ENCODE data around the gene STK11.

STK11 gene, protein sequence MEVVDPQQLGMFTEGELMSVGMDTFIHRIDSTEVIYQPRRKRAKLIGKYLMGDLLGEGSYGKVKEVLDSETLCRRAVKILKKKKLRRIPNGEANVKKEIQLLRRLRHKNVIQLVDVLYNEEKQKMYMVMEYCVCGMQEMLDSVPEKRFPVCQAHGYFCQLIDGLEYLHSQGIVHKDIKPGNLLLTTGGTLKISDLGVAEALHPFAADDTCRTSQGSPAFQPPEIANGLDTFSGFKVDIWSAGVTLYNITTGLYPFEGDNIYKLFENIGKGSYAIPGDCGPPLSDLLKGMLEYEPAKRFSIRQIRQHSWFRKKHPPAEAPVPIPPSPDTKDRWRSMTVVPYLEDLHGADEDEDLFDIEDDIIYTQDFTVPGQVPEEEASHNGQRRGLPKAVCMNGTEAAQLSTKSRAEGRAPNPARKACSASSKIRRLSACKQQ

DNA sequence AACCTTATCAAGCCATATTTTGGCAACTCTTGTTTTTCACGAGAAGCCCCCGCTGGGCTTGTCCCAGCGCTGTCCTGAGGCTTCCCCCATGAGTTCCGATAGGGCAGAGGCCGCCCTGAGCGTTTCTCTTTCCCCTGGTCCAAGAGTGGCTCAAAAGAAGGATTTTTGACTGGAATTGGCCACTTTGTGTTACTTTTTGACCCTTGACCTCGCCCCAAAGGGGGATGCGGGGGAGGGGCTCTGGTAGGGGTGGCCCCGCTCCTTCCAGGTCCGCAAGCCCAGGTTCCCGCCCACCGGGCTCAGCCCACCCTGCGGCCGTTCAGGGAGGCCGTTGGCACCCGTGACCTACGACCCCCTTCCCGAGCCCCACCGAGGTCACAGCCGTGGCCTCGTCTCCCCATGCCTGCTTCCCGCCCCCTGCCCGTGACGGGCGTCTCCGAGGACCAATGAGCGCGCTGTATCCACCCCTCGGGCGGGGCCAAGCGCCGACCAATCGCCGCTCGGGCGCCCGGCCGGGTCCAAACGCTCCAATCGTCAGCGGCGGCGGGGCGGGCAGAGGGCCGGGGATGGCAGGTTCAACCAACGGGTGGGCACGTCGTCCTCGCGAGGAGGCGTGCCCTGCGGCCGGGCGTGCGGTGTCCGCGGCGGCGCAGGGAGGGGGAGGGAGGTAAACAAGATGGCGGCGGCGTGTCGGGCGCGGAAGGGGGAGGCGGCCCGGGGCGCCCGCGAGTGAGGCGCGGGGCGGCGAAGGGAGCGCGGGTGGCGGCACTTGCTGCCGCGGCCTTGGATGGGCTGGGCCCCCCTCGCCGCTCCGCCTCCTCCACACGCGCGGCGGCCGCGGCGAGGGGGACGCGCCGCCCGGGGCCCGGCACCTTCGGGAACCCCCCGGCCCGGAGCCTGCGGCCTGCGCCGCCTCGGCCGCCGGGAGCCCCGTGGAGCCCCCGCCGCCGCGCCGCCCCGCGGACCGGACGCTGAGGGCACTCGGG is at the start of gene STK11:
STK11 (plus strand) TSS at position 665 of the 986 bp plus-strand sequence. CDS start 1,136 bp downstream, outside the sequence.
- peak; percentile 97 for DNase-seq (ENCODE audit: low spot score)

DNA sequence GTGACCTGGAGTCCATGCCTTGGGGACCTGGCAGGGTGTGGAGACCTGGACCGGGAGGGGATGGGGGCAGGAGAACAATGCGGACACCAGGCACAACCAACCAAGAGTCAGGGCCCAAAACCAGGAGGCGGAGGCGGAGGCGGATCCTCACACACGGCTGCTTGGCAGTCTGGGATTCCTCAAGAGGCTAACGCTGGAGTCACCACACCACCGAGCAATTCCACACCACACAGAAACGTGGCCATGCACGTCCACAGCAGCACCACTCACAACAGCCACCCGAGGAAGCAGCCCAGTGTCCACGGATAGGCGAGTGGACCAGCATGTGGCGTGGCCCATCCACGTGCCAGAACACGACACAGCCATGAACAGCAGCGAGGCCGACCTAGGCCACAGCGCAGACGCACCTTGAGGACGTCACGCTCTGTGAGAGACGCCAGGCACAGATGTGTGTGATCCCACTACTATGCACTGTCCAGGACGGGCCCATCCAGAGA is 49.2 kb upstream of the STK11 start:
- DNase-seq (ENCODE audit: low spot score): no peak

DNA sequence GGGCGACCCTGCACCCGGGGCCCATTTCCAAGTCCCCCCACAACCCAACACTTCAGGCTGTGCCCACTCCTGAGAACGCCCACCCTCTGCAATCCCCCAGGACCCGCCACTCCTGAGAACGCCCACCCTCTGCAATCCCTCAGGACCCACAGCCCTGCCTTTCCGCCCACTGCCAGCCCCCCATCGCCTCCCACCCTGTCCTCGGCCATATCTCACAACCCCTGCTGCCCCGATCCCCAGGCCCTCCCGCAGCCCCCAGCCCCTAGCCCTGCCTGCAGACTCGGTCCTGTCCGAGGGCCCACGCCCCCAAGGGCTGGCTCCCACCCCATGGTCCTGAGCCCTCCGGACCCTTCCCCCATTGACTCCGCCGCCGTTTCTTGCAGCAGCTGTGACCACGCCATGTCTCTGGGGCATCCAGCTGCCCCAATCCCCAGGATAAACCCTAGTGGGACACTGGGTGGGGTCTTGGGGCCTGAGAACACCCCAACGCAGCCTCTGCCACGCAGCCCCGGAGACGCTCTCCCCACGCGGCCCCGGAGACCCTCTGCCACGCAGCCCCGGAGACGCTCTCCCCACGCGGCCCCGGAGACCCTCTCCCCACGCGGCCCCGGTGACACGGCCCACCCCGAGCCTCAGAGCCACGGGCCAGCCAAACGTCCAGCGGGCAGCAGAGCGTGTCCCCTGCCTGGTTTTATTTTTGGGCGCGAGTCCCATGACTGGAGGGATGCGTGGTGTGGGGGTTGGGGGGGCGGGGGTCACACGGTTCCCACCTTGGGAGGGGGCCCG is 48.6 kb upstream of the STK11 start:
- DNase-seq (ENCODE audit: low spot score): no peak

DNA sequence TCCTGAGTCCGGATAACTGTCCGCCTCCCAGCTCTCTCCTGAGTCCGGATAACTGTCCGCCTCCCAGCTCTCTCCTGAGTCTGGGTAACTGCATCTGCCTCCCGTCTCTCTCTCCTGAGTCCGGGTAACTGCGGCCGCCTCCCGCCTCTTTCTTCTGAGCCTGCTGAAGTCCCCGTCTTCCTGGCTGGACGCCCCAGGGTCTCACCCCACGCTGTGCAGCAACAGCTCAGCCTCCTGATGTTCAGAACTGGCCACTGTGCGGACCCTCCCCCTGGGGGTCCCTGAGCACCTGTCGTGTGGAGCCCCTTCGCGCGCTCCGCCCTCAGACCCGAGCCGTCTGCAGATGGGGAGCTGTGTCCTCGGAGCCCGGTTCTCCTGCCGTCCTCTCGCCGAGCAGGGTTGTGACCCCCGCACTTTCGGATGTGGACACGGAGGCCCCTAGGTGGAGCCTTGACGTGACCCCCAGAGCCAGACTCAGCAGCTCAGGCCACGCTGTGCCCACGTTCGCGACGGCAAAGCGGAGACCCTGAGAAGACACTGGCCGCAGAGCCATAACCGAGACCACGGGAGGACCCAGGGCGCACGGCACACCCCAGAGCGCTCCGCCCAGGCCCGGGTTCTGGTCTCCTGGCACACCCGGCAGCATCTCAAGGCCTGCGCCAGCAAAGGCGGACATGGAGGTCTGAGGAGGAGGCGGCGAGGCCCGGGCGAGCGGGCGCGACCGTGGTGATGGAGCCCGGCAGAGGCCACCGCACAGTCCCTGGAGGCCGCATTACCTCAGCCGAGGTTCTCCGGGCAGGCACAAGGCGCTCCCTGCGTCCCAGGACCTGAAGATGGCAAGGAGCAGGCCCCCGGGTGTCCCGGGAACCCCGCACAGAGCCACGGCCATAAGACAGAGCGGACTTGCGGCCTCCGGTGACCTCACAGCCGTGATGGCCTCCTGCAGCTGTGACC is 47.4 kb upstream of the STK11 start:
- no peak for DNase-seq (ENCODE audit: low spot score)

DNA sequence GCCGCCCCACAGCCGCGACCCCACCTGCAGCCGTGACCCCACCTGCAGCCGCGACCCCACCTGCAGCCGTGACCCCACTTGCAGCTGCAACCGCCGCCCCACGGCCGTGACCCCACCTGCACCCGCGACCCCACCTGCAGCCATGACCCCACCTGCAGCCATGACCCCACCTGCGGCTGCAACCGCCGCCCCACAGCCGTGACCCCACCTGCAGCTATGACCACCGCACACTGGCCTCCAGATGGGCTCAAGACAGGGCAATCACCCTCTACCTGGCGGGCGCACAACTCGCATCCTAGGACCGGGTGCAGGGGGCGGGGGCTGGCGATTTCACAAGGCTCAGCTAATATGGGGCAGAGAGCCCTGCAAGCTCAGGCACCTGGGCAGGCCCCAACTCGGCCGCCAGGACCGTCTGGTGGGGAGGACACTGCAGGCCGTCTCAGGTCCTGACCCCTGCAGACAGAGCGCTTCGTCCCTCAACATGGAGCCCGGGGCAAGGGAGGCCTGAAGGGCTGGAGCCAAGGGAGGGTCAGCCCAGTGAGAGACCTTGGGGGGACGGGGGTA is 46.6 kb upstream of the STK11 start:
- no peak for DNase-seq (ENCODE audit: low spot score)

DNA sequence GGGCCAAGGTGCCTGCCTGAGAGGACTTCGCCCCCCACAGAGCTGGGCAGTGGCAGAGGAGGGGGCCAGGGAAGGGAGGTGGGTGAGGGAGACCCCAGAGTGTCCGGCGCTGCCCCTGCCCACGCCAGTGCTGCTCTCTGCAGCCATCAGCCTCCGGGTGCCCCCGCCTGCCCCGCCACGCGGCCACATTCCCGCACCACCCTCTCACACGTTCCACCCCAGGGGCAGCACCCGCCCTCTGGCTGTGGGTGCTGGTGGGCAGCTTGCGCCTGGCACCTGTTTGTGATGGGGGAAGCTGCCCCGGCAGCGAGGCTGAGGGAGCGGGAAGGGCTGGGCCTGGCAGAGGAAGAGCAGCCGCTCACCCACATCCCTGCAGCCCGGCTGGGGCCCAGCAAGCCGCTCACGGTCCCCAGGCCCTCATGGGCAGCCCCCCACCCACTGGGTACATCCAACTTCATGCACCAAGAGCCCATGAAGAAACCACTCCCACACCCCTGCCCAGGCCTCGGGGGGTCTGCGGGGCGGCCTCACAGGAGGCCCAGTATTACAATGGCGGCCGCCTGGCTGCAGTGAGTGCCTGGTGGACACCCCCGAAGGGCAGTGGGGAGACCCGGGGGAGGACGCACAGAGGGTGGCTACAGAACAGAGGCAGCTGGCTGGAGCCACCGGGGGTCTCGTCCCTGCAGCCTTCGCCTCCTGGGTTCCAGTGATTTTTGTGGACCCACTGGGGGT is 45.5 kb upstream of the STK11 start:
- DNase-seq (ENCODE audit: low spot score): no peak

DNA sequence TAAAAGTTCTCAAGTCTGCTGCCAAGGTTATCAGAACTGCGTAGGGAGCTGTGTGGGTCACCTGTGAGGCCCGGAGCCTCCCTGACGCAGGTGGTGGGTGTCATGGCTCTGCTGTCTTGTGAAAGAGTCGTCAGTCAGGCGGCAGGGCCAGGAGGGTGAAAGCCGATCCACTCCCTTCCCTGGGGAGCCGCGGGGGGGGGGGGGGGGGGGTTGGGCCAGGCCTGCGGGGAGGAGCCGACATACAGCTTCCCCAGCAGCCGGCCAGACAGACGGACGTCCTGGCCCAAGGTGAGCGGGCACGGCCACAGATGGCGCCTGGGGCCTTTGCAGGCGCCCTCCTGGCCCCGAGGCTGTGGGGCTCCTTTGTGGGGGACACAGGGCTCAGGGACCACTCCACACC is 43.9 kb upstream of the STK11 start:
- DNase-seq (ENCODE audit: low spot score): peak; percentile 42

DNA sequence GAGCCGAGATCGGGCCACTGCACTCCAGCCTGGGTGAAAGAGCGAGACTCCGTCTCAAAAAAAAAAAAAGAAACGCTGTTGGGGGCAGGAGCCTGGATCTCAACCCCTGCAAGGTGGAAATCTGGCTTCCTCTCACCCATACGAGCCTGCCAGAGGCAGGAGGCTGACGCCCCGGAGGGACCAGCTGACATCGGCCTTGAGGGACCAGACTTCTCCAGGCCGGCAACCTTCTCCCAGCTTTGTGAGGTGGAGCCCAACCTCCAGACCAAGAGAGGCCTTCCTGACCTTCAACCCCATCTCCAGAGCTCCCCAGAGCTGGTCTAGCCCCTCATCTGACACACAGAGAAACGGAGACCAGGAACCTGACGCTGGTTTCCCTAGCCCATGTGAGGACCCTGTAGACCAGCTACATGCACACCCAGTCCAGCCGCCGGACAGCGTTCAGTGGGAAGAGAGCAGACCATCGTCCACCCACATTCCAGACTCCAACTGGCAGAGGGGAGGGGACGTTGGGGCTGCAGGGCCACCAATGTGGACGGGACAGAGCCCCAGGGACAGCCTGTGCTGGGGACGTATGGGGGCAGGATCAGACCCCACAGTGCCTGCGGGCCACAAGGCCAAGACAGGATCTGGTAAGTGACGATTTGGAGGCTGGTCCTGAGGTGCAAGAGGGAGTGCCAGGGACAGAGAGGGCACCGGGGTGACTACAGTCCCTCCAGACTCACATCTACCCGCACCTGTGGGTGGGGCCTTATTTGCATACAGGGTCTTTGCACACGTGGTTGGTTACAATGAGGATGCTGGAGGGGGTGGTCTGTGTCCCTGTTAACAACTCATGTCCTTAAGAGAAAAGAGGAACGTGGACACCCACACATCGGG is 42.9 kb upstream of the STK11 start:
- no peak for DNase-seq (ENCODE audit: low spot score)

DNA sequence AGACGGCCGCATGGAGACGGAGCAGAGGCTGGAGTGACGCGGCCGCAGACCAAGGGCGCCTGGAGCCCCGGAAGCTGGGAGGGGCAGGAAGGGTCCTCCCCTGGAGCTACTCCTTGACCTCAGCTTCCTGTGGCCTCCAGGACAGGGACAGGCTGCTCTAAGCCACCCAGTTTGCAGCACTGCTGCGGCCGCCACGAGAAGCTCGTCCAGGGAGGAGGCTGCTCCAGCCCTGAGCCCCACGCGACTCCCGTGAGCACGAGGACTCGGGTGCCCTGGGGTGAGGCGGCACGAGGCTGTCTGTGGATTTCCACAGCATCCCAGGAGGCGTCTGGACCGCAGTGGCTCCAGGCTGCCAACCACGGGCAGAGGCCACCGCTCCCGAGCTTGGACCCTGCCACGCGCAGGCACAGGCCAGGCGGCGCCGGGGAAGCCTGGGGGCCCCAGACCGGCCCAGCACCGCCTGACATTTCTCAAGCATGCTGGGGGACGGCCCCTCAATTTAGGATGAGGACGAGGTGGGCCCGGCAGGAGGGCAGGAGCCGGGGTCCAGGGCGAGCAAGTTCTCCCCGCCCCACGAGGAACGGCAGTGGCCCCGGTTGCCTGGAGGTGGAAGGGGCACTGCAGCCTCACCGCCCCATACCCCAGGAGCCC is 42.2 kb upstream of the STK11 start:
- DNase-seq (ENCODE audit: low spot score): no peak

DNA sequence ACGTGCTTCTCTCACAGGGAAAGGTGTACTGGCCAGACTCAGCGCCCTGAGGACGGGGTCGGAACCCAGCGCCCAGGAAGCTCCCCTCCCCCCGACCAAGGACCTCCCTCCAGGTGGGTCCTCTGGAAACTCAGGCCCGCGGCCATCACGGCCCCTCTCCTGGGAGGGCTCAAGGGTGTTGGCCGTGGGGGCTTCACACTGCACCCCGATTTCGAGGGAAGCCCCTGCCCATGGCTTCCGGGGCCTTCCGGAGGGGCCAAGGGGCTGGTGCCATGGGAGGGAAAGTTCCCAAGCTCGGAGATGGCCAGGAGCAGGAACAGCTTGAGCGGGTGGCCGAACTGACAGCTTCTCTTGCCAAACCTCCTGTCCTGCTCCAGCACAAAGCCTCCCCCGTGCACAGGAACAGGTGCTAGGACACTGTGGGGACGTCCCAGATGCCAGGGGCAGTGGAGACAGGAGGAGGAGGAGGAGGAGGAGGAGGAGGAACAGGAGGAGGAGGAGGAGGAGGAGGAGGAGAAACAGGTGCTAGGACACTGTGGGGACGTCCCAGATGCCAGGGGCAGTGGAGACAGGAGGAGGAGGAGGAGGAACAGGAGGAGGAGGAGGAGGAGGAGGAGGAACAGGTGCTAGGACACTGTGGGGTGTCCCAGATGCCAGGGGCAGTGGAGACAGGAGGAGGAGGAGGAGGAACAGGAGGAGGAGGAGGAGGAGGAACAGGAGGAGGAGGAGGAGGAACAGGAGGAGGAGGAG is 41.5 kb upstream of the STK11 start:
- DNase-seq (ENCODE audit: low spot score): no peak

DNA sequence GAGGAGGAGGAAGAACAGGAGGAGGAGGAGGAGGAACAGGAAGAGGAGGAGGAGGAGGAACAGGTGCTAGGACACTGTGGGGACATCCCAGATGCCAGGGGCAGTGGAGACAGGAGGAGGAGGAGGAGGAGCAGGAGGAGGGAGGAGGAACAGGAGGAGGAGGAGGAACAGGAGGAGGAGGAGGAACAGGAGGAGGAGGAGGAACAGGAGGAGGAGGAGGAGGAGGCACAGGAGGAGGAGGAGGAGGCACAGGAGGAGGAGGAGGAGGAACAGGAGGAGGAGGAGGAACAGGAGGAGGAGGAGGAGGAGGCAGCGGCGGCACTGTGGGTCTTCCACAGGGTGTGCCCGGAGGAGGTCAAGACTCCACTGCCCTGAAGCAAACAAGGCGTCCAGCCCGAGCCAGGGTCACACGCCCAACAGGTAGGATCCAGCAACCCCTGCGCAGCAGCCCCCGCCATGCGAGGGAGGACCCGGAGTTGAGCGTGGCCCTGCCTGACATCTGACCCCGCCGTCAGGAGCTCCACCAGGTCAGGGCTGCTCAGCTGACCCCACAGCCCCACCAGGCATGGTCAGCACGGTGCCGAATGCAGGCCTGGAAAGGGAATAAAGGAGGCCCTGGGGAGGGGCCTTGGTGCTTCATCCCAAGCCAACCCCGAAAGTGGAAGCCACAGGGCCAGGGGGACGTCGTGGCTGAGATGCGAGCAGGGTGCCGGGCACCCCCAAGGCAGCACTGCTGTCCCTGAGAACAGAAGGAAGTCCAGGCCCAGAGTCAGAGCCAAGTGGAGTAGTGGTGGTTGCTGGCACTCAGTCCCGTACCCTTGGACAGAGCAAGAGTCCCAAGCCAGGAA is 40.7 kb upstream of the STK11 start:
- DNase-seq (ENCODE audit: low spot score): no peak

DNA sequence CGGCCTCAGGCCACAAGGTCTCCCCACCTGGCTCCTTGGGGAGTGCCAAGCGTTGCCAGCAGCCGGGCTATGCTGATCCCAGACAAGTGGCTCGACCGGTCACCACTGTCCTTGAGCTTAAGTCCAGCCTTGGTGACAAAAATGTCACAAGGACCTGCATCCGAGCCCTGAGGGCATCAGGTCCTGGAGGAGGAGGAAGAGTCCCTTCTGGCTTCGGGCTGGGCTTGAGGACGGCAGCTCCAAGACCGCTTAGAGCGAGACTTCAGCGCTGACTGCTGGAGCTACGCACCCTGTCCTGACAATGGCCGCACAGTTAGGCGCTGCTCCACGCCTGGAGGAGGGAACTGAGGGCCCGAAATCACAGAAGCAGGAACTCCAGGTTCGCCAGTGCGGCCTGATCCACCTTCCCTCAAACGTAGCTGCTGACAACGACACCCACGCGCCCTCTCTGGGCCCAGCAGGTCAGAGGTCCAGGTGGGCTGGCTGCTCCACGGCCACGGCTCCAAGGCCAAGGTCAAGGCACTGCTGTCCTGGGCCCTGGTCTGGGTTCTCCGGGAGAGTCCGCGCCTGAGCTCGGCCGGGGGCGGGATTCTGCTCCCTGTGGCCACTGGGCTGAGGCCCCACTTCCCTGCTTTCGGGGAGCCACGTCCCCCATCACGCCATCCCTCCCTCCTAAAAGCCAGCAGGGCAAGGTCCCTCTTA is 38.6 kb upstream of the STK11 start:
- DNase-seq (ENCODE audit: low spot score): no peak

DNA sequence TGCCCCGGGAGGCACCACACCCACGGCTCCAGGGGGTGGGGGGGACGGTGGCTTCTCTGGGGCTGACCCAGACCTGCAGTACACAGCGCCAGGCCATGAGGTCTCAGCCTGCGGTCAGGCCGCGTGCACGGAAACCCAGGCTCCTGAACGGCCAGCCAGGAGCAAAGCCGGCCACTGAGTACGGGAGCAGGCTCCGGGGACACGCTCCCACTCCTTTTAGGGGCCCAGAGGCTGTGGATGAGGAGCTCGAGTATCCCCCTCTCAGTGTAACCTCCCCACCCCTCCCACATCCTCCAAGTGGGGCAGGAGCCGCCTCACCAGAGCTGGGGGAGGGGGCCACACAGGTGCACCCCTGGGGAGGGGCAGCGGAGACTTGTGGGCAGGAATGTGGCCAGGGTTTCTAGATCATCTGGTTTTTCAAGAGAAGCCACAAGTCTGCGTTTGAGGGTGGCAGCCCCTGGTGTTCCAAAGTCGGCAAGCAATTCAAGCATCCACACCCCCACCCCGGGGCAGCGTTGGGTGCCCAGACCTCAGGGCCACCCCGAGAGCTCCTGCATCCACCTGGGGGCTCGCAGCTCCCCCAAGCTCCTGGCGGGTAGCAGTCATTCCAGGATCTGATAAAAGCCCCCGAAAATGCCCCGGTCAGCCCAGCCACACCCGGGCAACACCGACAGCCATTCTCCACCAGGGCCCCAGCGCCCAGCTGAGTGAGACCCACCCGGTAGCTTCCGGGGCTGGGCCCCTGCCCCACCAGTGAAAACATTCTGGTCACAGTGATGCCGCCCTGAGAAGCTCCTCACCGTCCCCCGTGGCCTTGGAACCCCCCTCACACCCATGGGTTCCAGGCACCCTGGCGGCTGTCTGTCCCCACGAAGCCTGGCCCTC is 37.6 kb upstream of the STK11 start:
- DNase-seq (ENCODE audit: low spot score): no peak

DNA sequence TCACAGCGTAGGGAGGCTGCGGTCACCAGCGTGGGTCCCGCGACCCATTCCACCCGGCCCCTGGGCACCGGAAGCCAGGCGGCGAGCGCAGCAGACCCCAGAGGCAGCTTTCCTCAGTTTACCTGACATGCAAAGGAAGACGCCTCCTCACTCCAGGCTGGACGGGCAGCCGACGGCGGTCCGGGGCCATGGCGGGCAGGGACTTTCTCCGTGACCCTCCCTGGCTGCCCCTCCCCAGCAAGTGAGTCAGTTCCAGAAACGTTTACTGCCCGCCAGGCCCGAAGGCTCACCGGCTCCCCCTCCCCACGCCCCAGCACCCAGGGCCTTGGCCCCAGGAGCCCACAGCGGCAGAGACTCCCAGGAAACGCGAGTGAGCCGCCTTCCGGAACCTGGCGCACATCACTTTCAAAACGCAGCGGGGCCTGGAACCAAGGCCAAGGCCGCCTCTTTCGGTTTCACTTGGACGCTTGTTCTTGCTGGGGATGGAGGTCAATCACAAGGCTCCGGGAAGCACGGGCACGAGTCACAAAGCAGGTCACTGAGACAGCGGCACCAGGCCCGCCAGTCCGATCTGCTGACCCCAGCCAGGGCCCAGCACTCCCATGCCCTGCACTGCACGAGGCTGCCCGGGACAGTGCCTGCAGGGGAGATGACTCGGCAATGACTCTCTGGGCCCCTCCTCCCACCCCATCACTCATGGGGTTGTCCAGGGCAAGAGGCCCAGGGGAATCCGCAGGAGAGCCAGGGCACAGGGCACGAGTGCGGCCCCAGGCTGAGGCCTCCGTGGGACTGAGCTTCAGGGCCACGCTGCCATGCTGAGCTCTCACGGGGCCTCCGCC is 36.8 kb upstream of the STK11 start:
- peak; percentile 90 for DNase-seq (ENCODE audit: low spot score)

Data from kidney tubule cell (primary cell).